WTC11 (cell line): ENCODE measurements around the gene TSEN2. TPM values are rescaled to one million over a fixed set of nuclear protein-coding genes. Genes with fewer than 3 reads are reported as not detected.

Source experiments
- ATAC-seq: fragments of 200-7000 bp; cut with Tn5 transposase; 2 replicates; pipeline ENCODE4 v1.10.0; 2021; ENCODE audit warnings: mild to moderate bottlenecking, moderate library complexity
- CTCF ChIA-PET: fragments of 300-600 bp; sonication (Branson Sonifier 250); formaldehyde crosslinking; loops from one replicate; lab custom pipeline; 2021; ENCODE audit warnings: antibody characterized with exemption; lab: Charles Lee
- POLR2A ChIA-PET: fragments of 350-600 bp; sonication (Branson Sonifier 250); formaldehyde crosslinking; loops from one replicate; lab custom pipeline; 2021; ENCODE audit warnings: antibody characterized with exemption; lab: Charles Lee
- DNase-seq: peaks from one replicate; pipeline ENCODE4 v3.0.0; 2021; ENCODE audit warnings: low spot score
- H3K27ac Mint-ChIP-seq: 2 replicates; pipeline ENCODE4 v1.8.0; 2021; ENCODE audit warnings: mixed read lengths
- H3K27me3 Mint-ChIP-seq: 2 replicates; pipeline ENCODE4 v1.8.0; 2021; ENCODE audit warnings: low read depth, mild to moderate bottlenecking, moderate library complexity, mixed read lengths
- H3K36me3 Mint-ChIP-seq: 2 replicates; pipeline ENCODE4 v1.8.0; 2021; ENCODE audit warnings: mixed read lengths
- H3K4me1 Mint-ChIP-seq: 2 replicates; pipeline ENCODE4 v1.8.0; 2022; ENCODE audit warnings: mixed read lengths
- H3K4me3 Mint-ChIP-seq: 2 replicates; pipeline ENCODE4 v1.8.0; 2021; ENCODE audit warnings: mild to moderate bottlenecking, moderate library complexity, mixed read lengths
- H3K9me3 Mint-ChIP-seq: 2 replicates; pipeline ENCODE4 v1.8.0; 2021; ENCODE audit warnings: mixed read lengths
- ARID4B ChIP-seq: sonication (generic); formaldehyde crosslinking; IDR thresholded peaks from 2 replicates; pipeline ENCODE4 v1.8.0; 2023; ENCODE audit warnings: missing genetic modification reagents, mild to moderate bottlenecking, borderline replicate concordance
- CBFB ChIP-seq: sonication (generic); formaldehyde crosslinking; IDR thresholded peaks from 2 replicates; pipeline ENCODE4 v1.8.1; 2022; ENCODE audit warnings: mild to moderate bottlenecking, low read depth, missing genetic modification reagents
- CDX4 ChIP-seq: fragments of 250-450 bp; sonication (Bioruptor Pico); IDR thresholded peaks from 2 replicates; pipeline ENCODE4 v1.9.0; 2021; ENCODE audit warnings: moderate library complexity, mild to moderate bottlenecking, inconsistent platforms, borderline replicate concordance
- CREM ChIP-seq: sonication (generic); formaldehyde crosslinking; IDR thresholded peaks from 2 replicates; pipeline ENCODE4 v1.8.1; 2022; ENCODE audit warnings: mild to moderate bottlenecking, missing genetic modification reagents, moderate library complexity
- ESRRA ChIP-seq: sonication (generic); formaldehyde crosslinking; IDR thresholded peaks from 2 replicates; pipeline ENCODE4 v1.8.1; 2022; ENCODE audit warnings: mild to moderate bottlenecking, missing genetic modification reagents, borderline replicate concordance
- FOXJ3 ChIP-seq: sonication (generic); formaldehyde crosslinking; IDR thresholded peaks from 2 replicates; pipeline ENCODE4 v1.9.0; 2021; ENCODE audit warnings: missing genetic modification reagents, mild to moderate bottlenecking, borderline replicate concordance
- FOXK1 ChIP-seq: sonication (generic); formaldehyde crosslinking; IDR thresholded peaks from 2 replicates; pipeline ENCODE4 v1.8.0; 2022; ENCODE audit warnings: mild to moderate bottlenecking, moderate library complexity, missing genetic modification reagents
- FOXP4 ChIP-seq: sonication (generic); formaldehyde crosslinking; IDR thresholded peaks from 2 replicates; pipeline ENCODE4 v1.8.0; 2022; ENCODE audit warnings: mild to moderate bottlenecking, missing genetic modification reagents
- HMGXB4 ChIP-seq: sonication (generic); formaldehyde crosslinking; IDR thresholded peaks from 2 replicates; pipeline ENCODE4 v1.8.1; 2023; ENCODE audit warnings: mild to moderate bottlenecking, moderate library complexity, missing genetic modification reagents
- RELA ChIP-seq: sonication (generic); formaldehyde crosslinking; IDR thresholded peaks from 2 replicates; pipeline ENCODE4 v1.8.1; 2022; ENCODE audit warnings: missing genetic modification reagents, mild to moderate bottlenecking, borderline replicate concordance
- SMAD3 ChIP-seq: sonication (generic); formaldehyde crosslinking; IDR thresholded peaks from 2 replicates; pipeline ENCODE4 v1.8.0; 2022; ENCODE audit warnings: missing genetic modification reagents, mild to moderate bottlenecking, borderline replicate concordance
- TEAD4 ChIP-seq: sonication (generic); formaldehyde crosslinking; IDR thresholded peaks from 2 replicates; pipeline ENCODE4 v1.8.0; 2022; ENCODE audit warnings: mild to moderate bottlenecking, missing genetic modification reagents
- ZBTB21 ChIP-seq: sonication (generic); formaldehyde crosslinking; IDR thresholded peaks from 2 replicates; pipeline ENCODE4 v1.8.1; 2023; ENCODE audit warnings: mild to moderate bottlenecking, missing genetic modification reagents, borderline replicate concordance
- ZNF138 ChIP-seq: sonication (generic); formaldehyde crosslinking; conservative IDR thresholded peaks from 2 replicates; pipeline ENCODE4 v1.8.1; 2022; ENCODE audit warnings: mild to moderate bottlenecking, moderate library complexity, missing genetic modification reagents
- ZNF232 ChIP-seq: sonication (generic); formaldehyde crosslinking; IDR thresholded peaks from 2 replicates; pipeline ENCODE4 v1.8.0; 2022; ENCODE audit warnings: mild to moderate bottlenecking, missing genetic modification reagents
- ZNF416 ChIP-seq: fragments of 250-450 bp; sonication (Bioruptor Pico); IDR thresholded peaks from 2 replicates; pipeline ENCODE4 v1.9.0; 2021; ENCODE audit warnings: mild to moderate bottlenecking, inconsistent platforms
- ZNF512 ChIP-seq: sonication (generic); formaldehyde crosslinking; IDR thresholded peaks from 2 replicates; pipeline ENCODE4 v1.8.1; 2022; ENCODE audit warnings: missing genetic modification reagents, borderline replicate concordance
- ZSCAN18 ChIP-seq: fragments of 250-450 bp; sonication (Bioruptor Pico); IDR thresholded peaks from 2 replicates; pipeline ENCODE4 v2.1.2; 2022; ENCODE audit warnings: mild to moderate bottlenecking, moderate library complexity
- total RNA-seq: library from RNA; stranded (reverse); gene quantifications from 3 replicates; pipeline ENCODE4 v1.2.3, GENCODE V29; 2021

Gene TSEN2
- total RNA-seq, 1 experiment from 2014 or later: 21.1 TPM

- TF ChIP-seq ARID4B (peak; percentile 80; the same call in 1 of the 2 replicates), FOXK1 (CRISPR knock-in tag) (no peak; the same call in 1 of the 2 replicates), CDX4 (CRISPR knock-in tag) (no peak), HMGXB4 (CRISPR knock-in tag) (peak; percentile 68; the same call in 1 of the 2 replicates), ZNF512 (CRISPR knock-in tag) (no peak), CBFB (no peak)
- TF ChIP-seq, all 79 proteins: peak for 13
Measured at GRCh38 chr3:12484198-12484982, at the start of gene TSEN2 (continued).

- peaks cover 10% of the 10 kb centered on the region for H3K4me1 Mint-ChIP-seq
- DNase-seq (no peak), ATAC-seq (no peak)
- H3K4me3 Mint-ChIP-seq: no peak overlapping the region
- ChIA-PET POLR2A (no interaction called here), CTCF (interaction anchor here (2.8 kb wide), 1 partner anchor 43 kb away, joined by 13 read pairs; no protein-coding TSS in a partner anchor)
- H3K27me3 Mint-ChIP-seq: no peaks in the 10 kb centered on the region; the same call in 1 of the 2 replicates
- TF ChIP-seq ZBTB21 (CRISPR knock-in tag) (no peak), FOXP4 (CRISPR knock-in tag) (no peak), TEAD4 (CRISPR knock-in tag) (no peak), ZNF138 (CRISPR knock-in tag) (no peak), ZNF416 (CRISPR knock-in tag) (no peak), ZNF232 (CRISPR knock-in tag) (no peak), SMAD3 (CRISPR knock-in tag) (no peak), ESRRA (CRISPR knock-in tag) (no peak), CREM (CRISPR knock-in tag) (no peak), ZSCAN18 (CRISPR knock-in tag) (no peak), FOXJ3 (CRISPR knock-in tag) (no peak), RELA (no peak)
- H3K9me3 Mint-ChIP-seq: no peaks in the 10 kb centered on the region
- no peak overlapping the region for H3K27ac Mint-ChIP-seq
- H3K36me3 Mint-ChIP-seq: no peaks in the 10 kb centered on the region
Measured at GRCh38 chr3:12436514-12437220, 47.6 kb upstream of the TSEN2 start.
